GM18499 (cell line): ENCODE results near the gene SRGAP1.
"Not testable (repeated sequence)": the region's sequence is repeated elsewhere in the genome, so short reads cannot be mapped to it uniquely, and the experiment has no call there.

Source experiments
- ATAC-seq: cut with Tn5 transposase; IDR thresholded peaks from one replicate; pipeline ENCODE4 v1.9.1; 2021; ENCODE audit warnings: moderate number of reproducible peaks; ENCODE audit not compliant: insufficient read depth, unreplicated experiment

Gene SRGAP1

DNA sequence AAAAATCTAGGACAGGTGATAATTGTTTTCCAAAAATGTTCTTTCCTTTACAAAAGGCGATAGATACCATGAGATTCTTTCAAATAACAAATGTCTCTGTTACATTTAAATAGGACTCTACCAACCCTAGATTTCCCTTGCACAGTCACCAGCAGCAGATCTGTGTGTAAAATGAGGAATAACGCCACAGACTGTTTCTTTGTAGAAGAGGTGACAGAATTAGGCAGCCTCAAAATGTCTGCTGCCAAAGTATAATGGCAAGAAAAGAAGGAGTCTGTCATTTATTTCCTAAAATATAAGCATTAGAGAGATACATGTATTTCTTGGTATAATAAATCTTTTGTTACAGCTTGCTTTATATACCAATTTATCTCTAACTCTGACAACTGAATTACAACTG is 8.5 kb upstream of the SRGAP1 start:
- ATAC-seq = no peak

DNA sequence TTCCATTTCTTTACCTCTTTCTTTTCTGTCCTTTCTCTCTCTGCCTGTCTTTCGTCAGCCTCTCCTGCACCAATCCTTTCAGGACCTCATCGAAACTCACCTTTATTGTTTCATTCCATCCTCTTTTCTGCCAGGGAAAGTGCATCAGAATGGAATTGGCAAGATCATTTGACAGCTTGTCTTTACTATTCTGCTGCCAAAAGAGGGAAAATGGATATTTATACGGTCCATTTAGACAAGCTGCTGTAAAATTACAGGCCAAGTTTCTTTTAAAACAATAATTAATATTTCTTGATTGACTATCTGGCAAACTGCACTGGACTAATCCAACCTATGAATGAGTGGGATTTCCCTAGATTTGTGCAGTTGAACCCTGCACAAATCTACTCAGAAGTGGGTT is 7.6 kb upstream of the SRGAP1 start:
- no peak for ATAC-seq

DNA sequence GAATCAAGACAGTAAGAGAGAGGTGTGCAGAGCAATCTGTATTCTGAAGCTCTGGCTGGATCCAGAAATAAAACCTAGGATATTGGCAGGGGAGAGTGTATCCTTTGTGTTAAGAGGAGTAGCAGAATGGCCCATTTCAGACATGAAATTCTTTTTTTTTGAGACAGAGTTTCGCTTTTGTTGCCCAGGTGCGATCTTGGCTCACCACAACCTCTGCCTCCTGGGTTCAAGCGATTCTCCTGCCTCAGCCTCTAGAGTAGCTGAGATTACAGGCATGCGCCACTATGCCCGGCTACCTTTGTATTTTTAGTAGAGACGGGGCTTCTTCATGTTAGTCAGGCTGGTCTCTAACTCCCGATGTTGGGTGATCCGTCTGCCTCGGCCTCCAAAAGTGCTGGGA is 6.1 kb upstream of the SRGAP1 start:
- no peak for ATAC-seq

DNA sequence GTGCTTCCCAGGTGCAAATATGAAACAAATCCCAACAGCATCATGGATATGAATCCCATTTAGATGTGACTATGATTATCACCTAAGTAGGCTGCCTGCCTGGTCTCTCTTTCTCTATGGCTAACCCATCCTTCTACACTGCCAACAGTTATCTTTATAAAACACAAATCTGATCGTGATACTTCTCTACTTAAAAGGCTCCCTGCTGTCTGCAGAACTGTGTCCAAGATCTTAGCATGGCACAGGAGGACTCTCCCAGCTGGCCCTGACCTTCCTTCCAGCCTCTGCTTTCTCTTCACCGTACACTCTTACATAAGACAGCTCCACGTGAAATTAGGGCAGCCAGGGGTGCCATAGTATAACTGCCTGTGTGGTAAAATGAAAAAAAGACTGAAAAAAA is 3.5 kb upstream of the SRGAP1 start:
- ATAC-seq = no peak

DNA sequence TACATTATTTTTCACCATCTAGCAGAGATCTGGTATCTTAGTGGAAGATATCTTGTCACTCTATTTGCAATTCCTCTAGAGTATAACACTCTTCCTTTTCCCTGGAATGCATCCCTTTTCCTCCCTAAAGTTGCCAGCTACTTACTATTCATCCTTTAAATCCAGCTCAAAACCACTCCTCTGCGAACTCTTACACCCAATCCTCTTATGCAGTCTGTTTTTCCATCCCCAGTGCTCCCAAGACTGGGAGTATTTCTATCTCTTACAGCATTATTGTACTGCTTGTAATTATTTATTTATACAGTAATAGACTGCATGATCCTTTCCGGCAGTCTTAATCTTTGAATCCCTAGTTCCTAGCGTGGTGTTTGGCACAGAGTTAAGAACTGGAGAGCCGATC is 2.9 kb upstream of the SRGAP1 start:
- ATAC-seq = no peak

DNA sequence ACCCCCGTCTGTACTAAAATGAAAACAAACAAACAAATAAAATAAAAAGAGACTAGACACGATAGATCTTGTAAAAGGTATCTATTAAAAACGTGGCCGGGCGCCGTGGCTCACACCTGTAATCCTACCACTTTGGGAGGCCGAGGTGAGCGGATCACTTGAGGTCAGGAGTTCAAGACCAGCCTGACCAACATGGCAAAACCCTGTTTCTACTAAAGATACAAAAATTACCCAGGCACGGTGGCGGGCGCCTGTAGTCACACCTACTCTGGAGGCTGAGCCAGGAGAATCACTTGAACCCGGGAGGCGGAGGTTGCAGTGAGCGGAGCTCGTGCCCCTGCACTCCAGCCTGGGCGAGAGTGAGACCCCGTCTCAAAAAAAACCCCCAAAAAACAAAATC is 1.8 kb upstream of the SRGAP1 start:
- ATAC-seq = not testable (repeated sequence)

DNA sequence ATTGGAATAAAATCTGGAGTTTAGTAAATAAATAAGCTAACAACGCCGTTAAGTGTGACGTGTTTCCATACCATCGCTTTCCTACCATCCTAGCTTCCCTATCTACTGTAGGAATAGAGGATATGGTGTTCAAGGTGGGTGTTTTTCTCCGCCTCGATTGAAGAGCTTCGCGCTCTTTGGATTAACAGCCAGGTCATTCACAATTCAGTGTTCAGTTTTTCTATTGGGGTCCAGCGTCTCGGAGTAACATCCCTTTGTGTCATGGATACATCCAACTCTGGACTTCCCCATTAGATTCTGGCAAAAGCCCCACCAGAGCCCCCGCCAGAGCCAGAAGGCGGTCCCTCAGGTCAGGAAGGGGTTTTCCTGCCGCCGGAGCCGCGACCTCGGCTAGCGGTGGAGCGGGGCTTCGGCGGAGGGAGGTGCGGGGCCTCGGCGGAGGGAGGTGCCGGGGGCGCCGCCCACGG is 1.2 kb upstream of the SRGAP1 start:
- no peak for ATAC-seq

DNA sequence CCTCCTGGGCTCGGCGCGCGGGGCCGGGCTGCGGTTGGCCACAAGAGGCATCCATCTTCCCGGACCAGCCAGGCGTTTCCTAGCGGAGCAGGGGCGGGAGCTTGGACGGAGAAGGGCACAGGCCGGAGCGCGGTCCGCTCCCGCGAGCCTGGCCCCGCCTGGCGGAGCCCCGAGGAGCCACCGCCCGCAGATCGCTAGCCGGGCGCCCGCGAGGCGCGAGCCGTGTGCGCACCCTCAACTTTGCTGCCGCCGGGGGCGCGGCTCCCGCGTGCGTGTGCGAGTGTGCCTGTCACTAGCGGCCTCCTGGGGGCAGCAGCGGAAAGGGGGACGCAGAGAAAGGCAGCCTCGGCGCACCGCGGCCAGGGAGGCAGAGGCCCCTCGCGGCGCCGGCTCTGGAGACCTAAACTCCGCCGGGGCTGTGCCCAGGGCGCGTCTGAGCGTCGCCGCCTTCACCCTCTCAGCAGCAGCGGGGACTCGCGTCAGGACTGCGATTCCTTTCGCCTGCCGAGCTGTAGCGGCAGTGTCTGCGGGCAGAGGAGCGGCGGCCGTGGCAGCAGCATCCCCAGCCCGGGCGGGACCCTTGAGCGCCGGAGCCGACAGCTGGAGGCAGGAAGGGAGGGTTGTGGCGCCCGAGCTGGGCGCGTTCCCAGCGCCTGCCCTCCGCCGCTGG is 644 bp upstream of the SRGAP1 start:
- peak; percentile 91 for ATAC-seq

DNA sequence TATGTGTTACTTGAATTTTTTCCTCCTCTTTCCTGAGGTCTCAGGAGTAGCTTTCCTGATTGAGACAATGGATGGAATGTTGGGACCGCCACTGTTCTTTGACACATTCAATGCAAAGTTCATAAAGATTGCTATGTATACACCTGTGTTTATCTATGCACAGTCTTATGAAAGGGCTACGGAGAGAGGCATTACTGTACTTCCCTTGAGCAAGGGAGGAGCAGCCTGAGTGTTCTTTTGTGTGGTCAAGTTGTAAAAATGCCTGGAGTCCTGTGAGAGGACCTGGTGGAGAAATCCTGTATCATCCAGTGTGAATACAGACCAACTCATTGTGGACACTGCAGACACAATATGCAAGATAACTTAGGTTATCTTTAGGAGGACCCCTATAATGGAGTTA is 1.2 kb downstream of the SRGAP1 start:
- ATAC-seq = no peak

DNA sequence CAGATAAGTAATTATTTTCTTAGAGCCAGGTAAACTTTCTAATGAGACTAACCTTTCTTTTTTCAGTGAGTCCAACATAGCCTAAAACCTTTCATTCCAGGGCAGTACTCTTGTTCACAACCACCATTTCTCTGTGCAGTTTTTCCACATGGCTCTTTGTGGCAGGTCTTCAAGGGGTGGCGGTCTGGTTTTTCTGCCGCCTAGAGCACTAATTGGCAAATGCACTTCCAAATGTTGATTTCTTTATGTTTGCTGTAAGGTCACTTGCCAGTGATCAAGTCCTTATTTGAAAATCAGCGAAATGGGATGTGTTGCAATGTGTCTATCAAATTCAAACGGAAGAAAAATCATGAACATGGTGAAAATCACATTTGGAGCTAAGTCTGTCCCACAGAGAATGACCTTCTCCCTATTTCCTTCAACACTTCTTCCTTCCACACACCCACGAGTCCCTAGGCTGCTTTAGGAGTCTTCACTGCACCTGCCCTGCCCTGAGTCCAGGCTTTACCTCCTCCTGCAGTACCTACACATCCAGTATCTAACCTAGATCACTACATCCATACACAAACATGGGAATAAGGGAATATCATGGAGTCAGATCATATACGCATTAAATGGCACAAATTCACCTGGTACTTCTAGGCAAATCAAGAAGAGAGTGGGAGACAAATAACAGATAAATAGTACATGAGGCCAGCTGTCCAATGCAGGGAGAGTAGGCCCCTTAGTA is 1.9 kb downstream of the SRGAP1 start:
- no peak for ATAC-seq

DNA sequence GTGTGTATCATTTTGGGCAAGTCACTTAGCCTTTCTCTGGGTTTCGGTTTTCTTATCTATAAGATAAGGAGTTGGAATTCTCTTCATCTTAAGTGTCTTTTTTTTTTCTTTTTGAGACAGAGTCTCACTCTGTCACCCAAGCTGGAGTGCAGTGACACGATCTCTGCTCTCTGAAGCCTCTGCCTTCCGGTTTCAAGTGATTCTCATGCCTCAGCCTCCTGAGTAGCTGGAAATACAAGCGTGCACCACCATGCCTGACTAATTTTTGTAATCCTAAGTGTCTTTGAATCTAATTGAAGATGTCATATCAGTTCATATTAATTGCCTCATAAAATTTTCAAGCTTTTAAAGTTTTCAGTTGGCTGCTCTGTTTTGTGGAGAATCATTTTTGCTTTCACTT is 4.0 kb downstream of the SRGAP1 start:
- no peak for ATAC-seq

DNA sequence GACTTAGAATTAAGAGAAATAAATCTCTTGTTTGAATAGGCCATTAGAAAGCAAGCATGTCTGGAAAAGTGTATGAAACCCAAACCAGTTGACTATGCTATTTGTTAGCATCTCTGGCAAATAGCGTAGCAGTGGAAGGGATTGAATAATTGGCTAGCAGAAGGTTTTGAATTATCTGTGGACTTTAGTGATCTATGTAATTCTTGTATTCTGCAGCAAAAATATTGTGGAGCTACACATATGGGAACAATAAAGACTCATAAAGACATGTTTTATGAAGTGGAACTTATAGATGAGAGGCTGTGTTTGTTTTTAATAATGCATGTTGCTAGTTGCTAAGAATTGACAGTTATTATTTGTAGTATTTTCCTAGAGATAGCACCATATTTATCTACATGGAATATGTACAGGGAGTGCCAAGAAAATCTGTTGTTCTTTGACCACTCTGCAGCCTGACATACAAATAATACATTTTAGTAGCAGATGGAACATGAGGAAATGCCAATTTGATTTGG is 4.7 kb downstream of the SRGAP1 start:
- no peak for ATAC-seq

DNA sequence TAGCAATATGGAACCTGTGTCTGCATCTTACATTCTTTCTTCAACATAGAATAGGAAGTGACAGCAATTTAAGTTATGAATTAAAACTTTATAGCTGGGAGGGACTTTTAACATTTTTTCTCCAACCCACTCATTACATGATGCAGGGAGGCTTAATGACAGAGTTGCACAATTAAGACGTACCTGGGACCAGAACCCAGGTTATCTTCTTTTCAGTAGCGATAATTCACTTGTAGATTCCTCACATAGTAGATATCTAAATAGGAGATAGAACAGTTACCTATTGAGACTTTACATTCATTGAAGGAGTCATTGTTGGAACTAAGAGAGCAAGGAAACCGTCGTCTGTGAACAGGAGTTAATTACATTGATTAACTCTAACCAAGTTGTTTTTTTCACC is 5.1 kb downstream of the SRGAP1 start:
- no peak for ATAC-seq

DNA sequence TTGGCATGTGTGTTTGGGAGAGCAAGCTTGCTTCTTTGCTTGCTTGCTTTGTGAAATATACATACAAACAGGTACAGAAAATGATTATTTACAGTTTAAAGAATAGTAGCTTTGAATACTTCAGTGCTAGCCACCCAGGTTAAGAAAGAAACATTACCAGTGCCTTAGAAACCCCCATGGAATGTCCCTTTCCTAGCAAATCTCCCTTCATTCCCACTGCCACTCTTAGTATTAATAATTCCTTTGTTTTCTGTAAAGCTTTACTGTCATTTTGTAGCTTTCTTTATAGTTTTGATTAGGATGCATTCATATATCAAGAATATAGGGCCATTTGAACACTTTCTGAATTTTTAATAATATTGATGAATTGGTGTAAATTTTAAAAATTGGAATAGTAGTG is 9.5 kb downstream of the SRGAP1 start:
- no peak for ATAC-seq

DNA sequence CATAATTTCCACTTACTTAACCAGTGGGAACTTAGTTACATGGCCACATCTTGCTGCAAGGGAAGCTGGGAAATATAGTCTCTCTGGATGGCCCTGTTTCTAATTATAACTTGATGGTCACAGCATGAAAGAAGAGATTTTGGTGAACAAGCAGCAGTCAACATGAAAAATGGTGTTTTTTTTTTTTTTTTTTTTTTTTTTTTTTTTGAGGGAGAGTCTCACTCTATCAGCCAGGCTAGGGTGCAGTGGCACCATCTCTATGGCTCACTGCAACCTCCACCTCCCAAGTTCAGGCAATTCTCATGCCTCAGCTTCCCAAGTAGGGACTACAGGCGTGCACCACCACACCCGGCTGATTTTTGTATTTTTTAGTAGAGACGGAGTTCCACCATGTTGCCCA is 10.8 kb downstream of the SRGAP1 start:
- ATAC-seq = no peak

DNA sequence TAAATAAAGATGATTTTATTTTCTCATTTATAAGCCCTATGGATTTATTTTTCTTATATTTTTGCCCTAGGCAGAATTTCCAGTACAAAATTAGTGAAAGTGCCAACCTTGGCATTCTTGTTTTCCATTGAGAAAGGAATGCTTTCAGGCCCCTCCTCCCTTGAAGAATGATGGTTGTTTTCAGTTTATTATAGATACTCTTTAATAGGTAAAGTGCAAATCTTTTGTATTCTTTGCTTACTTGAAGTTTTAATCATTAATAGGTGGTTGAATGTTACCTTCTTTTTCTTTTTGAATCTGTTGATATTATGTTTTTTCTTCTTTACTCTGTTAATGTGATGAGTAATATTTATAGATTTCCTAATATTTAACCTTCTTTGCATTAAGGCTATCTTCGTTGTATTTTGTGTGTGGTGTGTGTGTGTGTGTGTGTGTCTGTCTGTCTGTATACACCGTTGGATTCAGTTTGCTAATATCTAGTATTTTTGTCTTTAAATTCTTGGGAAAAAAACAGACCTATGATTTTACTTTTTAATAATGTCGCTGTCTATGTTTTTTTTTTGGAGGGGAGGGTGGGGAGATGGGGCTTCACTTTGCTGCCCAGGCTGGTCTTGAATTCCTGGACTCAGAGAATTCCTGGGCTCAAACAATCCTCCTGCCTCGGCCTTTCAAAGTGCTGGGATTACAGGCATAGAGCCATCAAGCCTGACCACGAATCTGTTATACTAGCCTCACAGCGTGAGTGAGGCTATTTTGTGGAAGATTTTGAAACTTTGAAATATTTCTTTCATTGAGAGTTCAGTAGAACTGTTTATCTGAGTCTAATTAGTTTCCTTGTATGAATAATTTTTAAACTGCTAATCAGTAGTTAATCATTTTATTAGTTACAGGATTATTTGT is 13.5 kb downstream of the SRGAP1 start:
- ATAC-seq = no peak

DNA sequence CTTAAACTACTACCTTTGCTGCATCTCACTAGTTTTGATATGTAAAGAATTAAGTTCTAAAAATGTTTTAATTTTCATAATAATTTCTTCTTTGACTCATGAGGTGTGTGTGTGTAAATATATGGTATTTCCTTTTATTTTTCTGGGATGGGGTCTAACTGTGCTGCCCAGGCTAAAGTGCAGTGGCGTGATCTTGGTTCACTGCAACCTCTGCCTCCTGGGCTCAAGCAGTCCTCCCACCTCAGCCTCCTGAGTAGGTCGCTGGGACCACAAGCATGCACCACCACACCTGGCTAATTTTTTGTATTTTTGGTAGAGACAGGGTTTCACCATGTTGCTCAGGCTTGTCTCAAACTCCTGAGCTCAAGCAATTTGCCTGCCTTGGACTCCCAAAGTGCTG is 15.4 kb downstream of the SRGAP1 start:
- ATAC-seq = not testable (repeated sequence)

DNA sequence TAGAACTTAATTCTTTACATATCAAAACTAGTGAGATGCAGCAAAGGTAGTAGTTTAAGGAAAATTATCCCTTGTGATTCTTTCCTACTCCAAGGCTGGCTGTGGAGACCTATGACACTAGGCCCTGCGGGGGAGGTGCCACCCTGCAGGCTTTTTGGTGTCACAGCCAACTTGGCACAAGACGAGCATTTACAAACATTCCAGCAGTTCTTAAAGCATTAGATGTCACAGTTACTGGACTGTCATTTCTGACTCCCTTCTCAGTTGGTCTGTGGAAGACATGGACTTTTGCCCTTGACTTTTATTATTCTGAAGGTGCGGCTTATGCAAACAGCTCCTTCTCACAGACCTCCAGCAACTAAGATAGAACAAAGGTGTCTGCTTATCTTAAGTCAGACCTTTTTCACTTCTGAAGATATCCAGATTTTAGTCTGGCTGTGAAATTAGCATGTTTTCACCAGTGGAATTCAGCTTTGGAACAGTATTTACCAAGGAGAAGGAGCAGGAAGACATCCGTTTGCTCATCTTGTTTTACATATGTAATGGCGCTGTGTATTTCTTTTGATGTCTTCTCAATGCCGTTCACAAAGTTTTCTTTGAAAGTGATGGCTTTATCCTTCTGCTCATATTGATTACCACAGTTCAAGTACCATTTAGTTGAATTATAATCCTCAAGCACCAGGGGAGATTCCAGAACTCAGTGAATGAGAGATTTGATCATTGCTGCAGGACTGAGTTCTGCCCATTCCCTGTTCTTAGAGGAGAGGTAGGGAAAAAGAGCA is 17.9 kb downstream of the SRGAP1 start:
- ATAC-seq = no peak

DNA sequence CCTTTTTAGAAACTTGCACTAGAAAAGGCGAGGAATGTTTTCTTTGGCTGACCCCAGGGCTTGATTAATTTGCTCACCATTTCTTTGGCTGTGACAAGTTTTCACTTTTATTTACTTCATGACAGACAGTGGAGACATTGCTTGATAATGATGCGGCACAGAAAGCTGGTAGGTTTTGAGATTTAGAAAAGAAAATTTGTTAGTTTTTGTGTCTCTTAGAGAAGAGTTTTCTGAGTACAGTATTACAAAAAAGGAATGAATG is 18.4 kb downstream of the SRGAP1 start:
- ATAC-seq = no peak

DNA sequence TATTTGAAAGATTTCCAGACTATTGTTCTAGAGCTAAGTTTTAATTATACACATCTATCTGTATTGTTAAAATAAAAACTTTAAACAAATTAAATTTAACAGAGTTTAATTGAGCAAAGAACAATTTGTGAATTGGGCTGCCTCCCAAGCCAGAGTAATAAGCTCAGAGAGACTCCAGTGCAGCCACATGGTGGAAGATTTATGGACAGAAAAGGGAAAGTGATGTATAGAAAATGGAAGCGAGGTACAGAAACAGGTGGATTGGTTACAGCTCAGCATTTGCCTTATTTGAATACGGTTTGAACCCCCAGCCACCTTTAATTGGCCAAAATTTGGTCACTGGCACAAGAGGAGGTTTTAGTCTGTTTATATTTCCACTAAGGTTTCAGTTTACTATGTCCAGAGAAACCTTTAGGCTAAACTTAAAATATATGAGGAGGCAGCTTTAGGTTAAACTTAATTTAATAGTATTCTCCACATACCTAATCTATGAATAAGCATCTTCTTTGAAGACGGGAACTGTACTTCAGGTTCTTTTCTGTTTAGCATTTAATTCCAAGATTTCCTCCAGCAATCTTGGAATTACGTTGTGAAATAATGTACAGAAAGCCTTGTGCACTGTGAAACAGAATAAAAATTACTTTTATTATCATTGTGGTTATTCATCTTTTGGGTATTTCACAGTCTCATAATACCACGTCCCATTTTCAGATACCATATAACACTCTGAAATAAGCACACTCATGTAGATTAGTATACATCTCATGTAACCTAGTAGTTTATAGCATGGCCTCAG is 19.4 kb downstream of the SRGAP1 start:
- ATAC-seq = no peak
